GM21423 (cell line): Measurements from ENCODE around the gene ISY1.
"Not testable (repeated sequence)": the region's sequence is repeated elsewhere in the genome, so short reads cannot be mapped to it uniquely, and the experiment has no call there.

Experiments
- ATAC-seq: cut with Tn5 transposase; IDR thresholded peaks from one replicate; pipeline ENCODE4 v1.9.1; 2021; ENCODE audit warnings: mild to moderate bottlenecking, moderate library complexity; ENCODE audit not compliant: unreplicated experiment

The ISY1 gene

GRCh38 chr3:129121016-129121791 lies 39.7 kb downstream of the ISY1 start:
- peak; percentile 9 for ATAC-seq

DNA sequence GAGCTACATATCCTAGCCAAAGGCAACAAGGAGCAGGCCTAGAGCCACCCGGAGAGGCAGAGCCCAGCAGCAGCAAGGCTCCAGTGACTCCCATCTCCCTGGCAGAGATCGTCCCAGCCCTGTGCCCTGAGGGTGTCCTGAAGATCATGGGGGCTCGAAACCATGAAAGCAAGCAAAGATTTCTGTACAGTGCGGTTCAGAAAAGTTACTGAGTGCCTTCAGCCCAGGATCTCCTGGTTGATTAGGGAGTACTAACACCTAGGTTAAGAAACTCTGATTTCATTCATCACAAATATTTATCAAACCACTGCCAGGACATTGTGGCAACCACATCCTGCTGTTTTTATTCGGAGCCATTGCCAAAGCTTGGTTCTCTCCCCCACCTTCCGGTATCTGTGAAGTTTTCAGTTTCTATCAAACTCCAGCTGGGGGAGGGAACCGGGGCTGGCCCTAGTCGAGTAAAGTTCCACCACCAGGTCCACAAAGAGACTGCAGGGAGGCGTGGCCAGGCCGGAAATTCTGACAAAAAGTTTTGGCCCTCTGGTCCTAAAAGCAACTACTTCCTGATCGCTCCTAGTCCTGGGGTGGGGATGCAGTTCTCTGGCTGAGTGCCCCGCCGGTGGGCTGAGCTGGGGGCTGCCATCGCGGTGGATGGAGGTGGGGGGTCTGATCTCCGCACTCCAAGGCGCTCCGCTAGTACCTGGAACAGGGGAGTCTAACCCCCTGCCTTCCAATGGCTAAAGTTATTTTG lies 40.4 kb downstream of the ISY1 start:
- peak; percentile 66 for ATAC-seq

DNA sequence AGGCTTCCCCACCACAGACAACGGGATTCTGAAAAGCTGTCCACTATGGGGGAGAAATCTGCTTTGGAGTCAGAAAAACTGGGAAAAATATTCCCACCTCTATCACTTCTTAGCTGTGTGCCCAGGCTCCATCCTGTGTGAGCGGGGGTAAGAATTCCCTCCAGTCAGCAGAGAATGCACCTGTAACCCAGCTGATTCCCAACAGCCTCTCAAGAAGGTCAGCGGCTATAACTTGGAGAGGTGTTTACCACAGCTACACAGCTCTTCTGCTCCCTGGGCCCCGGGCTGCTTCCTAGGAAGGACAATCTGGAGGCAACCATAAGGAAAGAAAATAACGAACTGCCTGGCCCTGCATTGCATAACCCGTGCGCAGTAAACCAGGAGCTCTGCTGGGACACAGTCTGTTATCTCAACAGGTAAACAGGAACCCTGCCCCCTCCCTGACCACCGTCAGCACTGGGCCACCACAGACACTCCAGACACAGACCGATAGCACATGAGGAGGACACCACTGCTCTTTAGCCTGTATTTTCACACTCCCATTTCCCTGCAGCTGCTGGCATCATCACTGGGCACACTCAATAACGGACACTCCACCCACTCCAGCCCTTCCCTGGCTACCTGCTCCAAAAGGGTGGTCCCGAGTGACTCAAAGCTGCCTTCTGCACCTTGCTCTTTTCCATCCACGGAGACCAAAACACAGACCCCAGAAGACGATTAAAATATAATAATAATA lies 41.3 kb downstream of the ISY1 start:
- ATAC-seq: no peak

DNA sequence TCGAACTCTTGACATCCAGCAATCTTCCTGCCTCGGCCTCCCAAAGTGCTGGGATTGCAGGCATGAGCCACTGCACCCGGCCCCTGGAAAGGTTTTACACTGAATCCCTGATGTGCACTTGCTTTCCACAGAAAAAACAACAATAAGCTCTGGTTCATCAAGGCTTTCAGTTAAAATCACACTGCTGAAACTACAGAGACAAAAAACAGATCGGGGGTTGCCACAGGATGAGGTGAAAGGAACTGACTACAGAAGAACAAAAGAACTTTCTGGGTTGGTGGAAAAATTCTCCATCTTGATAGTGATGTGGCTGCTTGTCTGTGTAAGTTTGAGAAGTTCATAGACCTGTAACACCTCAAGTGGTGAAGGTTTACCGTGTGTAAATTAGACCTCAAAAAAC lies 42.1 kb downstream of the ISY1 start:
- ATAC-seq: no peak

GRCh38 chr3:129117134-129117533 lies 43.7 kb downstream of the ISY1 start:
- ATAC-seq: no peak

DNA sequence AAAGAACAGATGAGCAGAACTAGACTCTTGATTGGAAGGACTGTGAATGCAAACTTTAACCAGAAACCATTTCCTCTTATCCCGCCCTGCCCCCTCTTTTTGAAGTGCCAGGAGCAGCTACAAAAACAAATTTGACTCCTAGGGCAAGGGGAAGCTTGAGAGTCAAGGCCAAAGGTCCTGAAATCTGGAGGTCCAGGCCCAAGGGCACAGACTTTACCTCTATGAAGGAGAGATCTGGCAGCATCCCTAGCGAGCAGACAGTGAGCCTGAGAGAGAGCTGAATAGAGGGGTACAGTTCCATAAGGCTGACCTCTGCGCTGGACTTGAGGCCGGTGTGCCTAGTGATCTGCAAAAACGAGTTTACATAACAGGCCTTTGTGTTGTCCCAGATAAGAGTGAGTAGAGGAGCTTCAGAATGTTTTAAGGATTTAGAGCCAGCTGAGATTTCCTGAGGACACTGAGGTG lies 44.3 kb downstream of the ISY1 start:
- ATAC-seq: no peak

- no peak for ATAC-seq
These were observed 46.4 kb downstream of the ISY1 start for GRCh38 chr3:129114455-129114854.

GRCh38 chr3:129112308-129113052 lies 48.4 kb downstream of the ISY1 start:
- no peak for ATAC-seq

DNA sequence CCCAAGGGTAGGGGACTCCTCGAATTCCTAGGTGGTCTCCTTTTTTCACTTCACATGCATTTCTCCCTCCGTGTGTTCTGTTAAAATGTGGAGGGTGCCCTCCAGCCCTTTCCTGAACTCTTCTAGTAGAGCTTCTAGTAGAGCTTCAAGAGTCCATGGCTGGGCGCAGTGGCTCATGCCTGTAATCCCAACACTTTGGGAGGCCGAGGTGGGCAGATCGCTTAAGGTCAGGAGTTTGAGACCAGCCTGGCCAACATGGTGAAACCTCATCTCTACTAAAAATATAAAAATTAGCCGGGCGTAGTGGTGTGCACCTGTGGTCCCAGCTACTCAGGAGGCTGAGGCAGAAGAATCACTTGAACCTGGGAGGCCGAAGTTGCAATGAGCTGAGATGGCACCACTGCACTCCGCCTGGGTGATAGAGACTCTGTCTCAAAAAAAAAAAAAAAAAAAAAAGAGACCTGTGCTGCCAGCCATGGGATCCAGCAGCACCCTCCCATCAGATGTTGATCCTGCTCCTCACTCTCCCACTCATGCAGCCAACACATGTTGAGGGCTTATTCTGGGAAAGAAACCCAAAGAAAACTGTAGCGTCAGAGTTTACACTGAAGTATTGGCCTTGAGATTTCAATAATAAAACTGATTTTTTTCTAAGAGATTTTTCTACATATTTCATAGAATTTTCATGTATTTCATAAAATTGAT lies 49.6 kb downstream of the ISY1 start:
- not testable (repeated sequence) for ATAC-seq

- no peak for ATAC-seq
These were observed 53.1 kb downstream of the ISY1 start for GRCh38 chr3:129107793-129108192.

DNA sequence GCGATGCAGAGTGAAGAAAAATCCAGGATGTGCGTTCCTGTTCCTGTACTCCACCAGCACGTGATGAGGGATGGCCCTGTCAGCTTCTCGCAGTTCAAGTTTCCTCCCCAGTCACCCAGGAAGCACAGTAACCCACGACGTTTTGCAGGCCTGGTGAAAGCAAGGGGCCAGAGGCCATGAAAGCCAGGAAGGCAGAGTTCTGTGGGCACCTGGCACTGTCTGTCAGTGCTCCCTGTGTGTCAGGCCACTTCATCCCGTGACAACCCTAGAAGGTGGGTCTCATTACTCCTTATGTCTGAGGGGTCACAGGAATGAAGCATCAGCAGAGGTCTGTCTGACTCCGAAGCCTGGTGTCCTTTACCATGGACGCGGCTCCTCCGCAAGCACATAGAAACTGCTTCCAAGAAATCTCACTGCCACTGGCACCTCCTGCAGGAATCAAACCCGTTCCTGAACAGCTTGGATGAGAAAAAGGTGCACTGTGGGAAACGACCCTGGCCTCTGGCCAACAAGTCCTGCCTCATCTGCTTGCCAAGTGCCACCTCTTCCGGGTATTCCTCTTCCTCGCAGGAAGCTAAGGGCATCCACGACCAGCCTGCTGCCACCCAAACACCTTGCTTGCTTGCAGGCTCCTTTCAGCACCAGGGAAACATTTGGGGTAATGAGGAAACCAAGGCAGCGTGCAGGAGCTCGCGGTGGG lies 53.8 kb downstream of the ISY1 start:
- no peak for ATAC-seq

DNA sequence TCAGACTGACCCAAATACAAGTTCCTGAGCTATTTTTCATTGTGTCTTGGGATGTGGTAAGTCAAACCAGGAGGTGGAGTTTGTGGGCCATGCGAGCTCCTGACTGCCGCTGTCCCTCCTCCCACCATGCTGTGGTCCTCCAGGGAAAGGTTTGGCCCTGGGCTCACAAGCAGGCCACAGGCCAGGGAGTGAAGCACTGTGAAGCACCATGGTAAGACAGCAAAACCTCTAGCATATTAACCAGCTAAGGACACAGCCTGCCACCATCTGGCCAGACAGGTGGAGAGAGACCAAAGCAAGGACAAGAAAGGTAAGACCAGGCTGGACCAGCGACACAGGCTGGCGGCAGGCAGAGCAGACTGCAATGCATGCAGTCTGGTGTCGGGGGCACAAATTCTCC lies 54.5 kb downstream of the ISY1 start:
- no peak for ATAC-seq

DNA sequence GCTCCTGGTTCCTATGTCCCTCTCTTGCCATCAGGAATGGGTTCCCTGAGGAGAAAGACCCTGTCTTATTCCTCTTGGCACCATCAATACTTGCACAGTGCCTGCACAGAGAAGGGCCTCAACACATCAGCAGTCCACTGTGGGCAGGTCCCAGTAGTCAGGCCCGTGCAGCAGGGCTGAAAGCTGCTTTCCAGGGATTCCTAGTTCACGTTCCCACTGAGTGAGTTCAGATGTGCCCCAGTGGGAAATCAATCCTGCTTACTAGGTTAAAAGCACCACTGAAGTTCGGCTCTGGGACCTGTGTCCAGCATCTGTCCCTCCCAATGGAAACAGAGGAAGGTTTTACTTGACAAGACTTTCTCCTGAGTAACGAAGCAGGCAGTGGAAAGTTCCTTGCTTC lies 55.0 kb downstream of the ISY1 start:
- no peak for ATAC-seq

DNA sequence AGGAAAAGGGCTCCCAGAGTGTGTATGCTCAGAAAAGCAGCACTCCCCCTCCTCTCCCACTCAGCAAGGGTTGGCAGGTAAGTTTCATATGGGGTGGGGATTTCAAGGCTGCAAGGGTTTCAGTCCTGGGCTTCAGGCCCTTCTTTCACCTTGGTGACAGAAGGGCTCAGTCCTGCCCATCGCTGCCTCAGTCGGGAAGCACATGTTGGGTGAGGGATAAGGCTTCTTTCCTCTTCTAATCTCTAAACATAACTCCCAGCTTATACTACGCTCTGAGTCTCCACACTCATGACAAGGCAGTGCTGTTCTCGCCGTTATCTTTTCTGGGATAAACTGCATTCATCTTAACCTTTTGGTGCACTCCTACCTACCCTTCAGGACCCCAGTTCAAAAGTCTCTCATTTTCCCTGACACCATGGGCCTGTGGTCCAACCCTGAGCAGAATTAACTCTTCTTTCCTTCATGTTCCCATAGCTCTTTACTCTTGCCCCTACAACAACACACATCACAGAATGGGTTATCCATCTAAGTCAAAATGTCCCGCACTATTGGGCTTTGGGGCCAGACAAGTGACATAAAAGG lies 56.3 kb downstream of the ISY1 start:
- ATAC-seq: no peak

DNA sequence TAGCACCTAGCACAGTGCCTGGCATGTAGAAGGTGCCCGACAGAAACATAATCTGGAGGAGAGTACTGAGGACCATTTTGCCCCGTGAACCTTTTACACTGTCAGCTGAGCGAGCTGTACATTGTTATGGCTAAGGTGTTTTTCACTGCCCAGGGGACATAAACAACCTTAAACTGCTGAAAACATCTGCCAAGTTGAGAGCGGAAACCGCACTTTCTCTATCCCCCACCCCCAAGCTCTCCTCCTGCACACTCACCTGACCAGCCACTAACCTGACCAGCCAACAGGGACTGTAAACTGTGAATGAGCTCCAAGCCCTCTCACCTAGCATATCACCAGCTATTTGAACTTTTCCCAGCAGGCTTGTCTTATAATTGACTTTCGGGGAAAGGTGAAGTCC lies 56.8 kb downstream of the ISY1 start:
- ATAC-seq: no peak

GRCh38 chr3:129103296-129103695 lies 57.6 kb downstream of the ISY1 start:
- ATAC-seq: no peak

DNA sequence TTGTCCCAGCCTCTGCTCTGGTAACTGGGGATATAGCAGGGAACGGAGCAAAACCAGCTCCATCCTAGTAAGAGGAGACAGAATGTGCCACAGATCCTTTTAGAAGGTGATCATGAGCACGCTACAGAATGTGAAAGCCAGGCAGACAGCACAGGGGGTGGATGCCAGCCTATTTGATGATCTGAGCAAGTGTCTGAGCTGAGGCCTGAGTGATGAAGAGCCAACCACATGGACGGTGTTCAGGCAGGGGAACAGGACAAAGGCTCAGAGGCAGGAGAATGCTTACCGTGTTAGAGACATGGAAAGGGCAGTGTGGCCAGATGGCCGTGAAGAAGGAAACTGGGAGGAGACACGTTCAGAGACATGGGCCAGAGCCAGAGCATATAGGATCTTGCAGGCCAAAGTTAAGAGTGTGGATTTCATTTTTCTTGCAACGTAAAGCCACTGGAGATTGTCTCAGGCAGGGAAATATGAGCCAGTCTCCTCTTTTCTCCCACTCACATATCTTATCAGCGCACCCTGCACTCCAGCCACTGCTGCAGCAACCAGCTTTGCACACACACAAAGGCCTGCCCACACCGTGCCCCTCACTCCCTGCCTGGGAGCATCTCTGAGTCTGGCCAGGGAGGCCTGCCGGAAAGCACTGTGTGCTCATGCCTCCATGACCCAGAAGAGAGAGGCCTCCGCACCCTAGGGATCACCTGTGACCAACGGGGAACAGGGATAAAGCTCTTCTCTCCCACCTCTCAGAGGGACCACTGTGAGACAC lies 59.3 kb downstream of the ISY1 start:
- ATAC-seq: no peak

DNA sequence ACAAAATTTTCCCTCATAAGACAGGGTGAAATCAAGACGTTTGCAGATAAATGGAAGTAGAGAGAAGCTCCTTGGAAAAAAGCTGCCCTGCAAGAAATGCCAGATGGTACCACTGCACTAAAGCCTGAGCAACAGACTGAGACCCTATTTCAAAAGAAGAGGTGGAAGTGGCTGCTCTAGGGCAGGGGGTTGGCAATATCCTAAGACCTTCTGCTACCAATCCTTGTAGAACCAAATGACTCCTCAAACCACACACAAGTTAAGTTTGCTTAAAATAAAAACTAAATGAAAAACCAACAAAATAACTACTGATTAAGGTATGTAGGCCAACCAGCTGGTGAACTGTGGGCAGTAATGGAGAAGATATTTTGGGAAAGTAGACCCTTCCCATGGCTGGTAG lies 60.6 kb downstream of the ISY1 start:
- ATAC-seq: no peak

- ATAC-seq: no peak
These were observed 65.6 kb downstream of the ISY1 start for GRCh38 chr3:129095285-129095684.
